Endothelial cell of umbilical vein (primary cell): ENCODE data around the gene ADD2. TPM values are rescaled to one million over a fixed set of nuclear protein-coding genes. Genes with fewer than 3 reads are reported as not detected.

Experiments
- BruUV-seq: library from RNA; stranded (reverse); fragments of 400-500 nt; replicated peaks from 2 replicates; lab custom pipeline; 2021; lab: Mats Ljungman, UMichigan
- CTCF ChIA-PET: fragments of 300-600, 350-600 bp; sonication (Branson Sonifier 250); formaldehyde crosslinking; loops from one replicate; lab custom pipeline; 2021; ENCODE audit warnings: antibody characterized with exemption, inconsistent platforms; lab: Charles Lee
- POLR2A ChIA-PET: fragments of 300-600, 350-600 bp; sonication (Branson Sonifier 250); formaldehyde crosslinking; loops from one replicate; lab custom pipeline; 2021; ENCODE audit warnings: antibody characterized with exemption, inconsistent platforms; lab: Charles Lee
- DNase-seq: peaks from one replicate; pipeline ENCODE4 v3.0.0-alpha.2; 2011; ENCODE audit warnings: low read depth, low spot score
- FAIRE-seq: peaks from 2 replicates; lab custom pipeline; 2011; peaks lifted over from hg19 to GRCh38; lab: Jason Lieb, UNC
- H2AFZ ChIP-seq: 2 replicates; pipeline ENCODE4 v1.6.0; 2012; ENCODE audit warnings: low read depth, low read length, control low read depth, inconsistent platforms
- H3K27ac ChIP-seq: 2 replicates; pipeline ENCODE4 v1.5.1; 2011; ENCODE audit warnings: low read depth, mild to moderate bottlenecking, control low read depth, low read length, moderate library complexity; ENCODE audit not compliant: insufficient read depth
- H3K27me3 ChIP-seq, 2 experiments: 2 replicates each; pipeline versions ENCODE4 v1.6.0 to v1.6.1; 2011; ENCODE audit warnings: low read length in 2 of 2, mixed read lengths in 1 of 2; ENCODE audit not compliant: control insufficient read depth in 2 of 2, insufficient read depth in 2 of 2
- H3K36me3 ChIP-seq, 2 experiments: 2 replicates in 1 of 2; 3 replicates in 1 of 2; pipeline ENCODE4 v1.5.1; 2011; ENCODE audit warnings: low read length in 2 of 2, mild to moderate bottlenecking in 1 of 2, moderate library complexity in 1 of 2; ENCODE audit not compliant: control insufficient read depth in 2 of 2, insufficient read depth in 2 of 2; ENCODE audit errors: extremely low read depth in 1 of 2
- H3K4me1 ChIP-seq: 3 replicates; pipeline ENCODE4 v1.5.1; 2011; ENCODE audit warnings: mild to moderate bottlenecking, low read length; ENCODE audit not compliant: control insufficient read depth, insufficient read depth; ENCODE audit errors: extremely low read depth
- H3K4me2 ChIP-seq: 2 replicates; pipeline ENCODE4 v1.6.1; 2011; ENCODE audit warnings: low read length, control low read depth, mixed read lengths; ENCODE audit not compliant: insufficient read depth
- H3K4me3 ChIP-seq, 3 experiments: fragments of 200-600 bp in 1 of 3; sonication (generic), shearing (Covaris generic) in 1 of 3; replicated peaks in 1 of 3; 2 replicates each; pipeline ENCODE4 v1.5.1; 2011 to 2016; ENCODE audit warnings: control low read depth in 3 of 3, low read length in 3 of 3, mild to moderate bottlenecking in 2 of 3, inconsistent platforms in 1 of 3, low read depth in 1 of 3, moderate library complexity in 1 of 3; ENCODE audit not compliant: insufficient read depth in 1 of 3
- H3K79me2 ChIP-seq: 2 replicates; pipeline ENCODE4 v1.6.0; 2012; ENCODE audit warnings: low read length, inconsistent platforms; ENCODE audit not compliant: control insufficient read depth, insufficient read depth
- H3K9ac ChIP-seq: replicated peaks from 2 replicates; pipeline ENCODE3; 2011; ENCODE audit warnings: low read length, control low read depth; ENCODE audit not compliant: insufficient read depth; ENCODE audit errors: extremely low read depth
- H3K9me1 ChIP-seq: replicated peaks from 3 replicates; pipeline ENCODE4 v1.6.0; 2011; ENCODE audit warnings: mild to moderate bottlenecking, low read length; ENCODE audit not compliant: control insufficient read depth, insufficient read depth; ENCODE audit errors: extremely low read depth
- H3K9me3 ChIP-seq: replicated peaks from 2 replicates; pipeline ENCODE4 v1.5.1; 2012; ENCODE audit warnings: low read length, inconsistent platforms; ENCODE audit not compliant: control insufficient read depth, insufficient read depth
- H4K20me1 ChIP-seq: replicated peaks from 2 replicates; pipeline ENCODE3; 2011; ENCODE audit warnings: mild to moderate bottlenecking, low read length; ENCODE audit not compliant: control insufficient read depth, insufficient read depth; ENCODE audit errors: extremely low read depth
- CTCF ChIP-seq, 2 donors: IDR thresholded peaks; 1 replicate in 1 of 2; 2 replicates in 1 of 2; pipeline ENCODE4 v1.5.1; 2011; ENCODE audit warnings: low read length in 2 of 2, mild to moderate bottlenecking in 2 of 2, moderate library complexity in 2 of 2, control low read depth in 1 of 2, inconsistent platforms in 1 of 2, low read depth in 1 of 2; ENCODE audit not compliant: insufficient read depth in 1 of 2; ENCODE audit errors: extremely low read depth in 1 of 2
- EZH2 ChIP-seq: IDR thresholded peaks from 2 replicates; pipeline ENCODE4 v1.6.1; 2012; ENCODE audit warnings: borderline replicate concordance, low read depth, mild to moderate bottlenecking, moderate library complexity, low read length, inconsistent platforms; ENCODE audit not compliant: severe bottlenecking
- FOS ChIP-seq: IDR thresholded peaks from 2 replicates; pipeline ENCODE4 v1.6.1; 2011; ENCODE audit warnings: mild to moderate bottlenecking, low read length, moderate library complexity, borderline replicate concordance; ENCODE audit not compliant: insufficient read depth
- GATA2 ChIP-seq: IDR thresholded peaks from 2 replicates; pipeline ENCODE4 v1.7.0; 2011; ENCODE audit warnings: low read depth, mild to moderate bottlenecking, moderate library complexity, mixed read lengths, low read length; ENCODE audit not compliant: insufficient read length, insufficient read depth
- JUN ChIP-seq: IDR thresholded peaks from 2 replicates; pipeline ENCODE4 v1.6.1; 2011; ENCODE audit warnings: borderline replicate concordance, low read depth; ENCODE audit not compliant: insufficient read length, insufficient read depth
- MAX ChIP-seq: IDR thresholded peaks from 2 replicates; pipeline ENCODE4 v1.6.1; 2011; ENCODE audit not compliant: insufficient read depth, insufficient read length
- MYC ChIP-seq: IDR thresholded peaks from one replicate; pipeline ENCODE4 v1.6.1; 2011; ENCODE audit warnings: mild to moderate bottlenecking, low read depth, low read length
- POLR2A ChIP-seq: IDR thresholded peaks from 2 replicates; pipeline ENCODE4 v1.6.1; 2012; ENCODE audit warnings: low read depth, mild to moderate bottlenecking, control low read depth, low read length
- POLR2AphosphoS5 ChIP-seq: IDR thresholded peaks from 2 replicates; pipeline ENCODE4 v1.6.1; 2012; ENCODE audit warnings: low read depth, mild to moderate bottlenecking, control low read depth, low read length, moderate library complexity; ENCODE audit not compliant: insufficient read depth
- dilution Hi-C: fragments of 300-500 bp; cut with MboI; formaldehyde crosslinking; loops from one replicate; pipeline ENCODE4 v1.15.0; 2019; ENCODE audit warnings: low sequenced_read_pairs; ENCODE audit not compliant: extremely low pct_ligation_motif_present
- intact Hi-C: fragments of 100-400 bp; cut with micrococcal nuclease; formaldehyde crosslinking; loops from one replicate; pipeline ENCODE4 v1.10.0; 2022
- polyA plus RNA-seq, 4 experiments: library from polyadenylated mRNA; depleted of rRNA in 3 of 4; stranded (reverse) in 3 of 4; unstranded in 1 of 4; fragments of >200 nt; gene quantifications; 2 replicates each; pipeline versions ENCODE4 v1.2.1 to v1.2.3, GENCODE V29; 2011 to 2012; ENCODE audit warnings: missing spikeins in 1 of 4
- total RNA-seq: library from RNA; stranded (reverse); gene quantifications from 2 replicates; pipeline ENCODE4 v1.2.3, GENCODE V29; 2021

Gene ADD2
- total and polyA plus RNA-seq, 2 donors (not counting 3 experiments of a cell fraction or from before 2014, with no cell fraction given): 0.17 TPM; not detected in 1

GRCh38 chr2:70692256-70692655 lies 75.7 kb downstream of the ADD2 start:
- no peaks in the 10 kb centered on the region for H3K36me3 ChIP-seq
- no peaks in the 10 kb centered on the region for H3K9me3 ChIP-seq
- no peak for DNase-seq
- dilution Hi-C loops: no loop called here
- H2AFZ ChIP-seq: no peak overlapping the region
- H4K20me1 ChIP-seq: no peaks in the 10 kb centered on the region
- no peak for FAIRE-seq
- intact Hi-C loops: no loop called here
- H3K27me3 ChIP-seq: no peaks in the 10 kb centered on the region
- H3K79me2 ChIP-seq: no peaks in the 10 kb centered on the region
- no peak overlapping the region for H3K4me2 ChIP-seq
- H3K9ac ChIP-seq: no peak overlapping the region
- H3K4me3 ChIP-seq: no peak overlapping the region
- no TSS peak for BruUV-seq
- CTCF ChIA-PET: no interaction called here
- no peak for TF ChIP-seq GATA2
- no peak for TF ChIP-seq EZH2
- TF ChIP-seq CTCF (IDR thresholded peaks at IDR 0.05; ENCODE audit: extremely low read depth in 1 of 2, insufficient read depth in 1 of 2, low read depth in 1 of 2, low read length in 2 of 2): no peak
- no peak for TF ChIP-seq POLR2AphosphoS5
- TF ChIP-seq POLR2A: no peak
- no peak for TF ChIP-seq JUN
- TF ChIP-seq MYC: no peak
- TF ChIP-seq MAX: no peak
- TF ChIP-seq FOS: no peak
- POLR2A ChIA-PET: interaction anchor here (0.5 kb wide), 1 partner anchor 485 kb away, joined by 3 read pairs; no protein-coding TSS in a partner anchor
- H3K4me1 ChIP-seq: no peaks in the 10 kb centered on the region
- H3K9me1 ChIP-seq: no peaks in the 10 kb centered on the region
- H3K27ac ChIP-seq: no peak overlapping the region
